ENCODE results near the gene PXDN.
A peak's percentile ranks its signal among the peaks of the same experiment; 100 is the strongest.

Gene PXDN

DNA sequence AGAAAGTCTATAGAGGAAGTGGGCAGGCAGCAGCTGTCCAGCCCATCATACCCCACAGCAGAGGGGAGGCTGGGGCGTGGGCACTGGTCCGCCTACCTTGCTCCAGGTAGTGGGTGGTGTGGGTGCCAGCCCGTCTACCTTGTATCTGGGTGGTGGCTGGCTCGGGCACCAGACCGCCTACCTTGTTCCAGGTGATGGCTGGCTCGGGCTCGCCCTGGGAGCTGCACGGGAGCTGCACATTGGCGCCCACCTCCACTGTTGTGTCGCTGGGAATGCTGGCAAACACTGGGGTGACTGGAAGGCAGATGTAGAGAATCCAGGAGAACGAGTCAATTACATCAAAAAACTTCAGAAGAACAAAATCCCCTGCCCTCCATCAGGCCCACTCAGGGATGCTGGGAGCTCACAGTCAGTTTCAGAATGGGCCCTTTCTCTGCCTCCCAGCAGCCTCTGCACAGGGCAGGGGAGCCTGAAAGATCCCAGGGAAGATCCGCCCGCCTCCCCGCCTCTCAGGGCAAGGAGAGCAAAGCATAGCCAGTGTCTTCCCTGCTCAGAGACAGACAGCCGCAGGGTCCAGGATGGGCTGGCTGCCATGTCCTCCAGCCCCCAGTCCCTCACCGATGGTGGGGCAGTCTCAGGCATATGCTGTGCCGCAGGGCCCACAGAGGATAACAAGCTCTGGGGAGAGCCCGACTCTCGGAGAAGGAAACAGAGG lies 82.3 kb downstream of the PXDN start:
- Histone ChIP-seq H3K27ac (ENCODE audit: low read depth, low read length) (no peak overlapping the region), H3K4me3 (ENCODE audit: low read depth, low read length) (no peak overlapping the region), H3K79me2 (ENCODE audit: control insufficient read depth, insufficient read depth, low read length, unreplicated experiment) (no peaks in the 10 kb centered on the region), H3K4me1 (ENCODE audit: control insufficient read depth, insufficient read depth, low read length, unreplicated experiment) (no peaks in the 10 kb centered on the region), H3K27me3 (ENCODE audit: insufficient read depth, low read length) (no peaks in the 10 kb centered on the region), H3K36me3 (ENCODE audit: insufficient read depth, low read length) (peaks cover 27% of the 10 kb centered on the region; the same call in 1 of the 2 replicates), H2AFZ (ENCODE audit: low read length, unreplicated experiment) (no peak overlapping the region)

DNA sequence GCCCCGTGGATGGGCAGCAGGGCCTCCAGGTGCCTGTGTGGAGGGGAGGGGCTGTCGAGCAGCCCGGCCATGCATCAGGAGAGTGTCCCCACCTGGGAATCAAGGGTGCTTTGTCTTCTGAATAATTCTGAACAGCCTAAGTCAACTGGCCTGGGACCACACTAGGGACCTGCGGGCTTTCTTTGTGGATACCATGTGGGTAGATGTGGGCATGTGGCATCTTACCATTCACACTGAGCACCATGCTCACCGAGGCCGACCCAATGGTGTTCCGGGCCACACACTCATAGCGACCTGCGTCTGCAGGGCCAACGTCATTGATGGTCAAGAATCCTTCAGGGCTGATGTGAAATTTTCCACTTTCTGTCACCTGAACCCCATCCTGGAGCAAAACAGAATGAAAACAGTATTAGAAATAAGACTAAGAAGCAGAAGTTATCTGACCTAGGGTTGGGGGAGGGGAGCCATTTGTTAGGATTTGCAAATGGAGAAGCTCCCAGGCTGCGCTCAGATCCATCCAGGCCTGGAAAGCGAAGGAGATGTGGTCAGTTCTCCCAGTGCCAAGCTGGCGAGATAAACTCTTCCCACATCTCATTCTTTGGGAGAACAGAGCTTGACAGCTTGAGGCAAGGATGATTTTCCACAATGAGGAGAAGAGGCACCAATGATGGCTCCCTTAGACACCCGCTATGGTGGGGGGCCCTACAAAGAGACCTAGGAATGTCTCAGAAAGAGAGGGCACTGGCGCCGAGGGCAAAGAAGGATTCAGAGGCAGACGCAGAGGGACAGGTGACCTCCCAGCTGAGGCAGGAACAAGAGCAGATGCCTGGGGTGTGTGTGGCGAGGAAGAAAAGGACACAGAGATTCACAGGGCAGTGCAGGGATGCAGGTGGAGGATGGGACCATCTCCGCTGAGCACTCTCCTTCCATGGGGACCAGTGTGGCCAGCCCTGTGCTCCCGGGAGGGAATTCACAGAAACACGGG lies 83.4 kb downstream of the PXDN start:
- H3K4me1 ChIP-seq (ENCODE audit: control insufficient read depth, insufficient read depth, low read length, unreplicated experiment): peaks cover 2% of the 10 kb centered on the region
- no peak overlapping the region for H3K27ac ChIP-seq (ENCODE audit: low read depth, low read length)
- no peaks in the 10 kb centered on the region for H3K27me3 ChIP-seq (ENCODE audit: insufficient read depth, low read length)
- no peak overlapping the region for H3K4me3 ChIP-seq (ENCODE audit: low read depth, low read length)
- peaks cover under 1% of the 10 kb centered on the region for H3K79me2 ChIP-seq (ENCODE audit: control insufficient read depth, insufficient read depth, low read length, unreplicated experiment)
- H2AFZ ChIP-seq (ENCODE audit: low read length, unreplicated experiment): no peak overlapping the region
- H3K36me3 ChIP-seq (ENCODE audit: insufficient read depth, low read length): peaks cover 27% of the 10 kb centered on the region; the same call in 1 of the 2 replicates

DNA sequence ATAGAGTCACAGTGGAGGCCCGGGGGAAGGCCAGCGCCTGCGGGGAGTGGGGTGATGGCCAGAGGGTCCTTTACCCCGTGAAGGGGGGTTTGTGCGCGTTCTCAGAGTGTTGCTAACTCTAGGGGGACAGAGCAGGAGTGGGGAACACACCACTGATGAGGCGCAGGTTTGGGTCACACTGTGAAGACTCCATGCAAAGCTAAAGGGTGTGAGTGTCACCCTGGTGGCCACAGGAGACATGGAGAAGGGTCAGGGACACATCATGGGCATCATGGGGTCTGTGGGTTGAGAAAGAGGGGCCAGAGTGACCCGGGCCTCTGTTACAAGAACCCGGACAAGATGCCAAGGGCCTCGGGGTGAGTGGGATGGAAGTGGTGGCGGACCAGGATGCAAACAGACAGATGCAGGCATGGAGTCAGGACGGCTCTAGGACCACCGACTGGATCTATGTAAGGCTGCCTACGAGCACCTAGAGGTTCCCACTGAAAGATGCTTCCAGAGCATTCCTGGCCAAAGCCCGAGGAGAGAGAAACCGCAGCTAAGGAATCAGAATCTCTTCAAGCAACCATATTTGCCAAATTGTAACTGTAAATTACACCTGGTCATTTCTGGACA lies 84.3 kb downstream of the PXDN start:
- Histone ChIP-seq H2AFZ (ENCODE audit: low read length, unreplicated experiment) (no peak overlapping the region), H3K27ac (ENCODE audit: low read depth, low read length) (no peak overlapping the region), H3K4me3 (ENCODE audit: low read depth, low read length) (no peak overlapping the region), H3K79me2 (ENCODE audit: control insufficient read depth, insufficient read depth, low read length, unreplicated experiment) (peaks cover 3% of the 10 kb centered on the region), H3K4me1 (ENCODE audit: control insufficient read depth, insufficient read depth, low read length, unreplicated experiment) (peaks cover 10% of the 10 kb centered on the region), H3K27me3 (ENCODE audit: insufficient read depth, low read length) (no peaks in the 10 kb centered on the region), H3K36me3 (ENCODE audit: insufficient read depth, low read length) (peaks cover 23% of the 10 kb centered on the region; the same call in 1 of the 2 replicates)

DNA sequence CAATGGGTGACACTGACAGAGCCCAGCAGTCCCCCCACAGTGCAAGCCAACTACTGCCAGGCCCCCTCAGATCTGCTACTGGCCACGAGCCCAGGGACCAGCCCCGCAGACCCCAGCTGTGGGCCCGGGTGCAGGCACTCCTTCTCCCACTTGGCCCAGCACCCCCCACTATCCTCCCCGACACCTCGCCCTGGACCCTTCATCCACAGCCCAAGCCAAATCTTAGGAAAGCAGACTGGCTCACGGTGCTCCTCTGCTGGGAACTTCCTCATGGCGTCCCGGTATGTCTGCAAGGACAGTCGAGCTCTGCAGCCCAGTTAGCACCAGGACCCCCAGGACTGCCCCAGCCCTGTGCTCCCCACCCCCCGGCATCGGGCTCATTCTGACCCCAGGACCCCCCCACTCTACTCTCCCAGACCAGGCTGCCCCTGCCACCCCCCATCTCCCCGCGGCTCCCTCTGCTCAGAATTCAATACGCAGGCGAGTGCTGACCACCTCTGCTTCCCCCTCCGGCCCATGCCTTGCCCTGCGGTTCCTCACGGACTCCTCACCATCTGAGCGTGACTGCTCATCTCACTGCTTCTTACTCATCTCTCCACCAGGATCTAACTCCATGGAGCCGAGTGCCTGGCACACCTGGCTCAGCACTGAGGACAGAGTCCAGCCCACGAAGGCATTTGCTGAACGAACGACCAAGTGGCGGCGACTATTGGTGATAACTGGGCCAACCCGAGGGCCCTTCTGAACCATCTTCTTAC lies 85.7 kb downstream of the PXDN start:
- Histone ChIP-seq H3K79me2 (ENCODE audit: control insufficient read depth, insufficient read depth, low read length, unreplicated experiment) (peaks cover 3% of the 10 kb centered on the region), H3K27me3 (ENCODE audit: insufficient read depth, low read length) (no peaks in the 10 kb centered on the region), H3K4me1 (ENCODE audit: control insufficient read depth, insufficient read depth, low read length, unreplicated experiment) (peaks cover 25% of the 10 kb centered on the region), H2AFZ (ENCODE audit: low read length, unreplicated experiment) (no peak overlapping the region), H3K4me3 (ENCODE audit: low read depth, low read length) (no peak overlapping the region), H3K27ac (ENCODE audit: low read depth, low read length) (no peak overlapping the region), H3K36me3 (ENCODE audit: insufficient read depth, low read length) (peaks cover 23% of the 10 kb centered on the region; the same call in 1 of the 2 replicates)

DNA sequence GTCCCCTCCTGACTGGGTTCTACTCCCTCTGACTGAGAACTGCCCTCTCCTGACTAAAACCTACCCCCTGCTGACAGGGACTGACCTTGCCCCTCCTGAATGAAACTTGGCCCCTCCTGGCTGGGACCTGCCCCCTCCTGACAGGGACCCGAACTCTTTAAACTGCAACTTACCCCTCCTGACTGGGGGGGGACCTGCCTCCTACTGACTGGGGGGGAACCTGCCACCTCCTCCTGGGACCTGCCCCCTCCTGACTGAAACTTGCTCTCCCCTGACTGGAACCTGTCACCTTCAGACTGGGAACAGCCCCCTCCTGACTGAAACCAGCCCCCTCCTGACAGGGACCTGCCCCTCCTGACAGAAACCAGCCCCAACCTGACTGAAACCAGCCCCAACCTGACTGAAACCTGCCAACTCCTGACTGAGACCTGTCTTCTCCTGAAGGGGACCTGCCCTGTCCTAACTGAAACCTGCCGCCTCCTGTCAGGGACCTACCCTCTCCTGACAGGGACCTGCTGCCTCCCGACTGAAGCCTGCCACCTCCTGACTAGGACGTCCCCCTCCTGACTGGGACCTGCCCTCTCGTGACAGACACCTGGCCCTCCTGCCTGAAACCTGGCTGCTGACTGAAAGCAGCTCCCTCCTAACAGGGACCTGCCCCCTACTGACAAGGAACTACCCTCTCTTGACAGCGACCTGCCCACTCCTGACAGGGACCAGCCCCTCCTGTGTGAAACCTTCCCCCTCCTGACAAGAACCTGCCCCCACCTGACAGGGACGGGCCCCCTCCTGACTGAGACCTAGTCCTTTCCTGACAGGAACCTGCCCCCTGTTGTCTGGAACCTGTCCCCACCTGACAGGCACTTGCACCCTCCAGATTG lies 87.1 kb downstream of the PXDN start:
- Histone ChIP-seq H3K27me3 (ENCODE audit: insufficient read depth, low read length) (no peaks in the 10 kb centered on the region), H3K79me2 (ENCODE audit: control insufficient read depth, insufficient read depth, low read length, unreplicated experiment) (peaks cover 3% of the 10 kb centered on the region), H2AFZ (ENCODE audit: low read length, unreplicated experiment) (no peak overlapping the region), H3K36me3 (ENCODE audit: insufficient read depth, low read length) (peaks cover 23% of the 10 kb centered on the region; the same call in 1 of the 2 replicates), H3K27ac (ENCODE audit: low read depth, low read length) (no peak overlapping the region), H3K4me3 (ENCODE audit: low read depth, low read length) (no peak overlapping the region), H3K4me1 (ENCODE audit: control insufficient read depth, insufficient read depth, low read length, unreplicated experiment) (peaks cover 37% of the 10 kb centered on the region)

DNA sequence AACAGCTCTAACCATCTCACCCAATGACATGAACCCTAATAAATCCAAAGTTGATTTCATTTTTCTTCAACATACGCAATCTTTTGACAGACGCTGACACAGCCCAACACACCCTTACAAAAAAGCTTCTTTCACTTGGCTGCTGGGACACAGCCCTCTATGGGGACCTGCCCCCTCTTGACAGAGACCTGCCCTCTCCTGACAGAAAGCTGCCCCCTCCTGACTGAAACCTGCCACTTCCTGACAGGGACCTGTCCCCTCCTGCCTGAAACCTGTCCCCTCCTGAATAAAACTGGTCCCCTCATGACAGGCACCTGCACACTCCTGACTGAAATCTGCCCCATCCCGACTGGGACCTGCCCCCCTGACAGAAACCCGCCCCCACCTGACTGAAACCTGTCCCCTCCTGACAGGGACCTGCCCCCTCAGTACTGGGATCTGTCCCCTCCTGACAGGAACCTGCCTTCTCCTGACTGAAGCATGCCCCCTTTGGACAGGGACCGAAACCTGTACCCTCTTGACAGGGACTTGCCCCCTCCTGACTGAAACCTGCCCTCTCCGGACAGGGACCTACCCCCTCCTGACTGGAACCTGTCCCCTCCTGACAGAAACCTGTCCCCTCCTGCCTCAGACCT lies 87.9 kb downstream of the PXDN start:
- Histone ChIP-seq H3K79me2 (ENCODE audit: control insufficient read depth, insufficient read depth, low read length, unreplicated experiment) (peaks cover 3% of the 10 kb centered on the region), H3K27ac (ENCODE audit: low read depth, low read length) (peak overlapping the region; percentile 99; the same call in 1 of the 2 replicates), H3K36me3 (ENCODE audit: insufficient read depth, low read length) (peaks cover 26% of the 10 kb centered on the region; the same call in 1 of the 2 replicates), H3K4me1 (ENCODE audit: control insufficient read depth, insufficient read depth, low read length, unreplicated experiment) (peaks cover 41% of the 10 kb centered on the region), H3K27me3 (ENCODE audit: insufficient read depth, low read length) (no peaks in the 10 kb centered on the region), H3K4me3 (ENCODE audit: low read depth, low read length) (no peak overlapping the region), H2AFZ (ENCODE audit: low read length, unreplicated experiment) (no peak overlapping the region)

DNA sequence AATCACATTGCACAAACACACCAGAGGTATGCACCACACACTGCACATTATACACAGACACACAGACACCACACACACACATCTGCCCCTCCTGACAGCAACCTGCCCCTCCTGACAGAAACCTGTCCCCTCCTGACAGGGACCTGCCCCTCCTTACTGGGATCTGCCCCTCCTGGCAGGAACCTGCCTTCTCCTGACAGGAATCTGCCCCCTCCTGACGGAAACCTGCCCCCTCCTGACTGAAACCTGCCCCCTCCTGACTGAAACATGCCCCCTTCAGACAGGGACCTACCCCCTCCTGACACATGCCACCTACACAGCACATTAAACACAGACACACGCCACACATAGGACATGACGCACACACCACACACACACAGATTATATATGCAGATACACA lies 88.9 kb downstream of the PXDN start:
- Histone ChIP-seq H3K27me3 (ENCODE audit: insufficient read depth, low read length) (no peaks in the 10 kb centered on the region), H3K4me1 (ENCODE audit: control insufficient read depth, insufficient read depth, low read length, unreplicated experiment) (peaks cover 41% of the 10 kb centered on the region), H3K79me2 (ENCODE audit: control insufficient read depth, insufficient read depth, low read length, unreplicated experiment) (peaks cover 3% of the 10 kb centered on the region), H2AFZ (ENCODE audit: low read length, unreplicated experiment) (no peak overlapping the region), H3K36me3 (ENCODE audit: insufficient read depth, low read length) (peaks cover 21% of the 10 kb centered on the region; the same call in 1 of the 2 replicates), H3K27ac (ENCODE audit: low read depth, low read length) (peak overlapping the region; percentile 99), H3K4me3 (ENCODE audit: low read depth, low read length) (no peak overlapping the region)

DNA sequence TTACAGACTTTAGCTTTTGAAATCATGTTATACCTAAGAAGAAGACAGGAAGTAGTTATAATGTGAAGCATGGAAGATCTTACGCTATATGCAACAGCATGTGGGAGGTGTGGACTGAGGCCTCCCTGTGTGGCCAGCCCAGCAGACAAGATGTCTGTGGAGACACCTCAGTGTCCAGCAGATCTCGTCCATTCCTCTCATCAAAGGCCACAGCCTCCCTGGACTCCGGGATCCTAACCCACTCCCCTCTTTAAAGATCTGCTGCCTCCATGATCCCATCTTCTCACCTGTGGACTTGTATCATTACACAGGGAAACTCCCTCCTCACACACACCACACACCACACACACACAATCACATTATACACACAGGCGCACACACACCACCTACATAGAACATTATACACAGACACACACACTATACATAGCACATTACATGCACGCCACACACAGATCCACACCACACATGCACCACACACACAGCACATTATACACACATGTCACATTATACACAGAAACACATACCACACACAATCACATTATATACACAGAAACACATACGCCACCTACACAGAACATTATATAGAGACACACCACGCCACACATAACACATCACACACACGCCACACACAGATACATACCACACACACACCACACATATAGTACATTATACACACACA lies 89.5 kb downstream of the PXDN start:
- peaks cover 41% of the 10 kb centered on the region for H3K4me1 ChIP-seq (ENCODE audit: control insufficient read depth, insufficient read depth, low read length, unreplicated experiment)
- H3K27ac ChIP-seq (ENCODE audit: low read depth, low read length): peak overlapping the region; percentile 99
- H3K36me3 ChIP-seq (ENCODE audit: insufficient read depth, low read length): peaks cover 22% of the 10 kb centered on the region; the same call in 1 of the 2 replicates
- 0 out of 2 replicates have a peak overlapping the region, but pooled peaks have one; percentile 35 for H3K4me3 ChIP-seq (ENCODE audit: low read depth, low read length)
- peaks cover 3% of the 10 kb centered on the region for H3K79me2 ChIP-seq (ENCODE audit: control insufficient read depth, insufficient read depth, low read length, unreplicated experiment)
- no peaks in the 10 kb centered on the region for H3K27me3 ChIP-seq (ENCODE audit: insufficient read depth, low read length)
- no peak overlapping the region for H2AFZ ChIP-seq (ENCODE audit: low read length, unreplicated experiment)

All from ACC112 (cell line).